ENCODE results near the gene WWTR1. TPM values are rescaled to one million over a fixed set of nuclear protein-coding genes. Genes with fewer than 3 reads are reported as not detected.
A peak's percentile ranks its signal among the peaks of the same experiment; 100 is the strongest.

Gene WWTR1
- total RNA-seq, 2 experiments from 2014 or later, result 0.31 to 0.53 TPM

GRCh38 chr3:149582395-149582794, 75.4 kb downstream of the WWTR1 start:
- ATAC-seq (no peak), DNase-seq (no peak)
- POLR2A ChIA-PET, result no interaction called here
- peaks cover 19% of the 10 kb centered on the region for H3K4me1 Mint-ChIP-seq (ENCODE audit: low read depth)
- H3K4me3 Mint-ChIP-seq, result no peak overlapping the region
- no peak overlapping the region for H3K27ac Mint-ChIP-seq
- peaks cover 25% of the 10 kb centered on the region for H3K27me3 Mint-ChIP-seq (ENCODE audit: low read depth)
- no peaks in the 10 kb centered on the region for H3K36me3 Mint-ChIP-seq (ENCODE audit: low read depth)
- CTCF ChIA-PET, result interaction anchor here (0.5 to 3.4 kb wide), 2 partner anchors 13 to 48 kb away, joined by 3 to 19 read pairs; no protein-coding TSS in a partner anchor
- H3K9me3 Mint-ChIP-seq (ENCODE audit: insufficient read depth), result no peaks in the 10 kb centered on the region

DNA sequence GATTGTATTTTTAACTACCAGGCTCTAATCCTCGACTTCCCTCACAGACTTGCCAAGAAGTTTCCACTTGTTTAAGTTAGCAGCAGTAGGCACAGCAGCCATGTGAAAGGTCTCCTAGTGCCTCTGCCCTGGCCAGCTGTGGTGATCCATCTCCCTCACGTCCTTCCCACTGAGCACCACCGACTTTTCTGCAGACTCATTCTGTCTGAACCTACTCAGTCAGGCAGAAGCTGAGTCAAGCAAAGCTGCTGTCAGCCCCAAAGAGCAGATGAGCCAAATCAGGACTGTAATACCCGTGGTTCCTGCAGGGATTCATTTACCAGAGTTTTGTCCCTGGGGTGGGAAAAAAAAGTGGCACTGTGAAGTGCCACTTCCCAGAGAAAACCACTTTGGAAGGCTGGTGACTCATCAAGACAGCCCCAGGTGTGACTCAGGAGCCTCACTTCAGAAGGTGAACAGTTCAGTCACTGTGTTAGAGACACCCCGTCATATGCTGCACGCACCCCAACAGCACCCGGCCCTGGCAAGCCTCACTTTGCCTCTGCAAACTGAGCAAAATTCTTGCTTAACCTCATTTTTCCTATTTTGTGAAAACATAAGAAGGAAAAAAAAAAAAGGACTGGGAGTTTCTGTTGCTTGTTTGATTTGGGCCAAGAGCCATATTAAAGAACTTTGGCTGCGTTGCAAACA, 76.0 kb downstream of the WWTR1 start:
- no peak for DNase-seq
- H3K27me3 Mint-ChIP-seq (ENCODE audit: low read depth), result peaks cover 23% of the 10 kb centered on the region

GRCh38 chr3:149581248-149581647, 76.6 kb downstream of the WWTR1 start:
- CTCF ChIA-PET, result interaction anchor here (0.9 to 3.4 kb wide), 4 partner anchors 12 to 191 kb away, joined by 3 to 19 read pairs (median 4); partner anchors contain the start of gene WWTR1
- Mint-ChIP-seq H3K27me3 (ENCODE audit: low read depth) (peaks cover 23% of the 10 kb centered on the region), H3K4me3 (no peak overlapping the region), H3K27ac (no peak overlapping the region), H3K4me1 (ENCODE audit: low read depth) (peaks cover 22% of the 10 kb centered on the region), H3K36me3 (ENCODE audit: low read depth) (no peaks in the 10 kb centered on the region), H3K9me3 (ENCODE audit: insufficient read depth) (no peaks in the 10 kb centered on the region)
- DNase-seq, result no peak
- ATAC-seq, result no peak
- POLR2A ChIA-PET, result no interaction called here

More for the DNA sequence above, 76.0 kb downstream of the WWTR1 start:
- Mint-ChIP-seq H3K36me3 (ENCODE audit: low read depth) (no peaks in the 10 kb centered on the region), H3K9me3 (ENCODE audit: insufficient read depth) (no peaks in the 10 kb centered on the region), H3K27ac (no peak overlapping the region), H3K4me1 (ENCODE audit: low read depth) (peaks cover 19% of the 10 kb centered on the region), H3K4me3 (no peak overlapping the region)
- ChIA-PET POLR2A (no interaction called here), CTCF (interaction anchor here (0.5 to 3.4 kb wide), 5 partner anchors 12 to 191 kb away, joined by 3 to 19 read pairs (median 3); partner anchors contain the start of gene WWTR1)
- no peak for ATAC-seq

DNA sequence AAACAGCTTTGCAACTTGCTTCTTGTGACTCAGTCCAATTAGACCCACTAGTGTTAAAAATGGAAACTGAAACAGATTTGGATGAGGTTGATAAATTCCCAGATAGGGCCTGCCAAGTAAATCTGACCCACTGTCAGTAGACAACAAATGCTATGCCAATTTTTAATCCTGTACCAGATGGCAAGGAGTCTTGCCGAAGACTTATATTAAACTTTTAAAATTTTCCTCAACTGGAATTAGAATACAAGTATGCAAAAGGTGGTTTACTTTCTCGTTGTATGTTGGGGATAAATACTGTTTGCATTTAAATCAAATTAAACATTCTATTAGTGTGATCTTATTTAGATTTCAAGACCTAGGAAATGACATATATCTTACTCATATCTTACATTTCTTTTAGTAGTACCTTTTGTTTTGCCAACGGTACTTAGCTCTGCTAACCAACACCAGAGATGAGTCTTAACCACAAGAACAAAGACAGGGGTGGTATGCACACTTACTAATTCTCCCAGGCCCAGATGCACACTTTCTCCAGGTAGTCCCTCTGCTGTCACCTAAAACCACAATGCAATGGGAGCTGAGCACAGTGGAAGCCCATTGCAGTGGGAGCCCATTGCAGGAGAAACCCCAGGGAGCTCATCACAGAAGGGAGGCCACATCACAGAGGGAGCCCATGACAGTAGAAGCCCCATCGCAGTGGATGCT, 77.8 kb downstream of the WWTR1 start:
- peaks cover 22% of the 10 kb centered on the region for H3K4me1 Mint-ChIP-seq (ENCODE audit: low read depth)

GRCh38 chr3:149579161-149579560, 78.7 kb downstream of the WWTR1 start:
- ChIA-PET CTCF (interaction anchor here (3.4 kb wide), 1 partner anchor 10 kb away, joined by 19 read pairs; no protein-coding TSS in a partner anchor), POLR2A (no interaction called here)
- DNase-seq, result no peak
- Mint-ChIP-seq H3K9me3 (ENCODE audit: insufficient read depth) (peaks cover 2% of the 10 kb centered on the region), H3K27ac (no peak overlapping the region), H3K4me1 (ENCODE audit: low read depth) (peaks cover 26% of the 10 kb centered on the region), H3K36me3 (ENCODE audit: low read depth) (peaks cover 2% of the 10 kb centered on the region), H3K4me3 (no peak overlapping the region), H3K27me3 (ENCODE audit: low read depth) (peaks cover 16% of the 10 kb centered on the region)
- ATAC-seq, result no peak

More for the DNA sequence above, 77.8 kb downstream of the WWTR1 start:
- peak; percentile 55 for ATAC-seq
- peaks cover 22% of the 10 kb centered on the region for H3K27me3 Mint-ChIP-seq (ENCODE audit: low read depth)
- H3K36me3 Mint-ChIP-seq (ENCODE audit: low read depth), result no peaks in the 10 kb centered on the region
- H3K4me3 Mint-ChIP-seq, result no peak overlapping the region
- no peaks in the 10 kb centered on the region for H3K9me3 Mint-ChIP-seq (ENCODE audit: insufficient read depth)
- no peak for DNase-seq
- POLR2A ChIA-PET, result no interaction called here
- no peak overlapping the region for H3K27ac Mint-ChIP-seq
- CTCF ChIA-PET, result interaction anchor here (3.4 kb wide), 1 partner anchor 11 kb away, joined by 19 read pairs; no protein-coding TSS in a partner anchor

DNA sequence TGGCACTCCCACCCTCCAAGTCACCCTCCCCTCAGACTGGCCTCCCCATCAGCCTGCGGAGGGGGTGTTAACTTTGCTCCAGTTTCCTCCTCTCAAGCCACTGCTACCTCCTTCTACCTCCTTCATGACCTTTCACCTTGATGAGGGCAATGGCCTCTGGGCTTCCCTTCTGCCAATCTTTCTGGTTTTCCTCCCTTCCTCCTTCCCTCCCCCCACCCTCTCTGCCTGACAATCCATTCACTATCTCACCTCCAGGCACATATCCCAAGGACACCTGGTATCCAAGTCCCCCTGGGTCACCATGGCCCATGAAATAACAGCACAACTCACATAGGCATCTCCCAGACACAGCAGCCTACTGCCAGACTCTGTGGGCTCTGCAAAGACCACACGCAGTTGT, 80.0 kb downstream of the WWTR1 start:
- peaks cover 2% of the 10 kb centered on the region for H3K36me3 Mint-ChIP-seq (ENCODE audit: low read depth)
- POLR2A ChIA-PET, result no interaction called here
- peaks cover 11% of the 10 kb centered on the region for H3K27me3 Mint-ChIP-seq (ENCODE audit: low read depth)
- no peak overlapping the region for H3K27ac Mint-ChIP-seq
- no peak for DNase-seq
- peaks cover 30% of the 10 kb centered on the region for H3K4me1 Mint-ChIP-seq (ENCODE audit: low read depth)
- no peak overlapping the region for H3K4me3 Mint-ChIP-seq
- CTCF ChIA-PET, result no interaction called here
- H3K9me3 Mint-ChIP-seq (ENCODE audit: insufficient read depth), result peaks cover 5% of the 10 kb centered on the region
- no peak for ATAC-seq

GRCh38 chr3:149575961-149576564, 81.8 kb downstream of the WWTR1 start:
- Mint-ChIP-seq H3K27ac (peak overlapping the region; percentile 9), H3K4me1 (ENCODE audit: low read depth) (peaks cover 25% of the 10 kb centered on the region), H3K9me3 (ENCODE audit: insufficient read depth) (peaks cover 5% of the 10 kb centered on the region), H3K4me3 (no peak overlapping the region), H3K36me3 (ENCODE audit: low read depth) (peaks cover 2% of the 10 kb centered on the region), H3K27me3 (ENCODE audit: low read depth) (peaks cover 8% of the 10 kb centered on the region)
- ChIA-PET CTCF (interaction anchor here (1.0 kb wide), 1 partner anchor 82 kb away, joined by 3 read pairs; the partner anchor contains the start of gene WWTR1), POLR2A (no interaction called here)
- ATAC-seq (no peak), DNase-seq (no peak)

GRCh38 chr3:149575213-149575960, 82.4 kb downstream of the WWTR1 start:
- H3K36me3 Mint-ChIP-seq (ENCODE audit: low read depth), result peaks cover 2% of the 10 kb centered on the region
- no peak for DNase-seq
- peaks cover 5% of the 10 kb centered on the region for H3K9me3 Mint-ChIP-seq (ENCODE audit: insufficient read depth)
- H3K27me3 Mint-ChIP-seq (ENCODE audit: low read depth), result peaks cover 5% of the 10 kb centered on the region
- H3K4me1 Mint-ChIP-seq (ENCODE audit: low read depth), result peaks cover 20% of the 10 kb centered on the region
- no peak for ATAC-seq
- CTCF ChIA-PET, result interaction anchor here (1.0 kb wide), 1 partner anchor 83 kb away, joined by 3 read pairs; the partner anchor contains the start of gene WWTR1
- no peak overlapping the region for H3K27ac Mint-ChIP-seq
- H3K4me3 Mint-ChIP-seq, result no peak overlapping the region
- POLR2A ChIA-PET, result interaction anchor here (0.6 kb wide), 1 partner anchor 28 kb away, joined by 4 read pairs; no protein-coding TSS in a partner anchor

DNA sequence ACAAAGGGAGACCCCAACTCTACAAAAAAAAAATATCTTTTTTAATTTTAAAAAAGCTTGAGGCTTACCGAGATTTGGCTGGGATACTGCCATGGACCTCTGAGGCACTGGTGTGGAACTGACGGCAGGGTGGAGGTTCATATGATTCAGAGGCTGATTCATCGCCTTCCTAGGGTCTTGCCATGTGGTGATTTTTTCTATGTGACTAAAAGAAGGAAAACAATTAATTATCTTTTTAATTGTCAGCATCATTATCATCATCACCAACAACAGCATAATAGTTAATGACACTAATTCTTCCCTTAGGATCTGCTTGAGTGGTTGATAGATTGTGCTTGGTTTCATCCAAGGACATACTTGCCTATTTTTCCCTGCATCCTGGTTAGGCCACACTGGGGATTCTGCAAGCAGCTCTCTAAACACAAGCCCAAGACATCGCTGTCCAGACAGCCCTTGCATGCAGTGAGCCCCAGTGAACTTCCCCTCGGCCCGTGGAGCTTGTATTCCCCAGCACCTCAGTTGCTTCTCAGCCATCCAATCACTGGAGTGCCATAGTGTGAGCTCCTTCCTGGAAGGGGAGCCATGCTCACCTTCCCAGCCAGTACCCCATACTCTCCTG, 84.9 kb downstream of the WWTR1 start:
- DNase-seq (no peak), ATAC-seq (no peak)
- ChIA-PET POLR2A (no interaction called here), CTCF (interaction anchor here (0.9 to 1.2 kb wide), 2 partner anchors 144 to 179 kb away, joined by 4 read pairs; partner anchors contain the start of gene COMMD2)
- peaks cover 11% of the 10 kb centered on the region for H3K4me1 Mint-ChIP-seq (ENCODE audit: low read depth)
- H3K4me3 Mint-ChIP-seq, result no peak overlapping the region
- H3K27ac Mint-ChIP-seq, result no peak overlapping the region
- H3K9me3 Mint-ChIP-seq (ENCODE audit: insufficient read depth), result peaks cover 5% of the 10 kb centered on the region
- H3K36me3 Mint-ChIP-seq (ENCODE audit: low read depth), result peaks cover 2% of the 10 kb centered on the region
- peaks cover 4% of the 10 kb centered on the region for H3K27me3 Mint-ChIP-seq (ENCODE audit: low read depth)

DNA sequence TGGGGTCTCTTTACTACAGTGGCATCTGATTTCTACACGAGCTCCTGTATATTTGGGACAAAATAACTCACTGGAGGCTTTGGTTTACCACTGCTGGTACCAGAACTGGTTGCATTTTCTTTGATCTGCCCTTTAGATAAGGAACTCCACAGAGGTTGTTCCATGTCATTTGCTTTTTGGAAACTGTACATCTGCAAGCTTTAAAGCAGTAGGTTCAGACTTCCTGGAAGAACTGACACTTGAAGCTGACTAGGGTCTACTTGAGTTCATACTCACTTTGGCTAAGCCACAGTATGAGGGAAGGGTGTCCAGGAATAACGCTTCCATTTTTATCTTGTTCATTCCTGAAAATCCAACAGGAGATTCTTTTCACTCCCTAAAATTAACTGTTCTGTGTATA, 86.4 kb downstream of the WWTR1 start:
- Mint-ChIP-seq H3K36me3 (ENCODE audit: low read depth) (peaks cover 2% of the 10 kb centered on the region), H3K4me1 (ENCODE audit: low read depth) (peaks cover 10% of the 10 kb centered on the region), H3K27ac (no peak overlapping the region), H3K27me3 (ENCODE audit: low read depth) (peaks cover 9% of the 10 kb centered on the region), H3K4me3 (no peak overlapping the region), H3K9me3 (ENCODE audit: insufficient read depth) (peaks cover 5% of the 10 kb centered on the region)
- CTCF ChIA-PET, result interaction anchor here (1.8 kb wide), 1 partner anchor 237 kb away, joined by 4 read pairs; no protein-coding TSS in a partner anchor
- ATAC-seq (no peak), DNase-seq (no peak)
- POLR2A ChIA-PET, result interaction anchor here (0.6 kb wide), 1 partner anchor 9 kb away, joined by 4 read pairs; no protein-coding TSS in a partner anchor

DNA sequence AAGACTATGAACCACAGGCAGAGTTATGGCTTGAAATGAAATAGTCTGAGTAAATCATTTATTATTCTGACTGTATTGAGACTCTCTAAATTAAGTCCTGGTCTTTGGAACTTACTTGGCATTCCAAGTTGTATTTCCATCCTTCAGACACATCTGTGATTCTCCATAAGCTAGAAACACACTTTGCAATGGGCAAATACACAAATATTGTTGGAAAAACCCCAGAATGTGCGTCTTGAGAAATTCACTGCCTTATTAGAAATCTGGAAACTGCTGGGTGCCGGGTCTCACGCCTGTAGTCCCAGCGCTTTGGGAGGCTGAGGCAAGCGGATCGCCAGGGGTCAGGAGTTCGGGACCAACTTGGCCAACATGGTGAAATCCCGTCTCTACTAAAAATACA, 87.8 kb downstream of the WWTR1 start:
- Mint-ChIP-seq H3K27ac (no peak overlapping the region), H3K27me3 (ENCODE audit: low read depth) (peaks cover 7% of the 10 kb centered on the region), H3K4me3 (no peak overlapping the region), H3K36me3 (ENCODE audit: low read depth) (peaks cover 2% of the 10 kb centered on the region), H3K9me3 (ENCODE audit: insufficient read depth) (peaks cover 5% of the 10 kb centered on the region), H3K4me1 (ENCODE audit: low read depth) (peaks cover 7% of the 10 kb centered on the region)
- CTCF ChIA-PET, result interaction anchor here (0.8 to 3.1 kb wide), 7 partner anchors 10 to 238 kb away, joined by 3 to 22 read pairs (median 4); no protein-coding TSS in a partner anchor
- DNase-seq, result no peak
- POLR2A ChIA-PET, result no interaction called here
- no peak for ATAC-seq
